Loucy (cell line): ENCODE data around the gene EPHA6.

ENCODE experiments used
- H2AFZ ChIP-seq: fragments of 200-600 bp; sonication (generic); 2 replicates; pipeline ENCODE4 v1.6.0; 2016; ENCODE audit warnings: antibody characterized with exemption, mild to moderate bottlenecking, low read length, moderate library complexity
- H3F3A ChIP-seq: fragments of 200-600 bp; 2 replicates; pipeline ENCODE4 v1.6.0; 2016; ENCODE audit warnings: antibody characterized with exemption, low read depth, mild to moderate bottlenecking
- H3K27me3 ChIP-seq: fragments of 200-600 bp; sonication (generic); 2 replicates; pipeline ENCODE4 v1.6.1; 2014; ENCODE audit warnings: low read length, mild to moderate bottlenecking; ENCODE audit not compliant: insufficient read depth, poor library complexity, severe bottlenecking
- H3K36me3 ChIP-seq: fragments of 200-600 bp; sonication (generic); 2 replicates; pipeline ENCODE4 v1.6.1; 2016; ENCODE audit warnings: low read length; ENCODE audit not compliant: insufficient read depth
- H3K4me1 ChIP-seq: fragments of 200-600 bp; sonication (generic); 2 replicates; pipeline ENCODE4 v1.5.1; 2014; ENCODE audit warnings: low read length, mild to moderate bottlenecking; ENCODE audit not compliant: insufficient read depth, poor library complexity, severe bottlenecking
- H3K4me2 ChIP-seq: fragments of 200-600 bp; sonication (generic); 2 replicates; pipeline ENCODE4 v1.6.0; 2014; ENCODE audit warnings: antibody characterized with exemption, low read length, low read depth, mild to moderate bottlenecking; ENCODE audit not compliant: poor library complexity, severe bottlenecking
- H3K4me3 ChIP-seq: fragments of 200-600 bp; sonication (generic); 2 replicates; pipeline ENCODE4 v1.5.1; 2014; ENCODE audit warnings: low read length, mild to moderate bottlenecking, mixed read lengths; ENCODE audit not compliant: poor library complexity, severe bottlenecking
- H3K79me2 ChIP-seq: fragments of 200-600 bp; sonication (generic); 2 replicates; pipeline ENCODE4 v1.6.1; 2014; ENCODE audit warnings: low read length; ENCODE audit not compliant: insufficient read depth
- H3K9ac ChIP-seq: fragments of 200-600 bp; sonication (generic); 2 replicates; pipeline ENCODE4 v1.6.0; 2014; ENCODE audit warnings: mild to moderate bottlenecking, low read depth, low read length, moderate library complexity; ENCODE audit not compliant: poor library complexity, severe bottlenecking
- H3K9me2 ChIP-seq: fragments of 200-600 bp; sonication (generic); replicated peaks from 2 replicates; pipeline ENCODE4 v1.6.1; 2016; ENCODE audit warnings: low read depth, low read length, mixed read lengths
- H3K9me3 ChIP-seq: fragments of 200-600 bp; sonication (generic); 2 replicates; pipeline ENCODE4 v1.6.1; 2014; ENCODE audit warnings: mild to moderate bottlenecking, antibody characterized with exemption, low read length, low read depth; ENCODE audit not compliant: insufficient read depth
- H4K20me1 ChIP-seq: fragments of 200-600 bp; sonication (generic); 2 replicates; pipeline ENCODE4 v1.6.0; 2014; ENCODE audit warnings: antibody characterized with exemption, low read length, mild to moderate bottlenecking; ENCODE audit not compliant: insufficient read depth, poor library complexity, severe bottlenecking
- CTCF ChIP-seq: fragments of 200-600 bp; sonication (generic); conservative IDR thresholded peaks from 2 replicates; pipeline ENCODE4 v1.5.1; 2014; ENCODE audit warnings: mild to moderate bottlenecking, antibody characterized with exemption, low read length
- EZH2phosphoT487 ChIP-seq: fragments of 200-600 bp; IDR thresholded peaks from 2 replicates; pipeline ENCODE4 v1.6.1; 2018; ENCODE audit warnings: antibody characterized with exemption, mild to moderate bottlenecking, moderate library complexity, borderline replicate concordance

Gene EPHA6

GRCh38 chr3:97795951-97796350, 981.6 kb downstream of the EPHA6 start:
- TF ChIP-seq EZH2phosphoT487 (no peak), CTCF (no peak)
- H3K36me3 ChIP-seq = no peaks in the 10 kb centered on the region
- H4K20me1 ChIP-seq = no peaks in the 10 kb centered on the region
- H3K9me2 ChIP-seq = no peaks in the 10 kb centered on the region
- no peaks in the 10 kb centered on the region for H3F3A ChIP-seq
- no peak overlapping the region for H3K4me3 ChIP-seq
- H2AFZ ChIP-seq = no peak overlapping the region
- no peaks in the 10 kb centered on the region for H3K4me1 ChIP-seq
- H3K9ac ChIP-seq = no peak overlapping the region
- H3K4me2 ChIP-seq = no peak overlapping the region
- H3K79me2 ChIP-seq = no peaks in the 10 kb centered on the region
- H3K27me3 ChIP-seq = no peaks in the 10 kb centered on the region
- H3K9me3 ChIP-seq = no peaks in the 10 kb centered on the region
